ENCODE results near the gene FAM168A. TPM values are rescaled to one million over a fixed set of nuclear protein-coding genes. Genes with fewer than 3 reads are reported as not detected.

The FAM168A gene
- total and polyA plus RNA-seq, 2 donors (not counting 1 experiment from before 2014, with no cell fraction given) = 16.3 to 23.8 TPM

- Histone ChIP-seq H3K4me2 (ENCODE audit: extremely low read depth, insufficient read depth, low read length) (no peak overlapping the region), H2AFZ (ENCODE audit: low read length) (no peak overlapping the region), H3K4me3 (replicated peaks in 1 of 4; ENCODE audit: control extremely low read depth in 1 of 4, insufficient read depth in 1 of 4, low read depth in 3 of 4, low read length in 4 of 4) (no peak overlapping the region), H3K36me3 (ENCODE audit: control insufficient read depth, insufficient read depth, low read length) (no peaks in the 10 kb centered on the region), H3K9ac (ENCODE audit: insufficient read depth, low read length) (no peak overlapping the region), H3K27ac (ENCODE audit: insufficient read depth, low read length) (no peak overlapping the region), H3K27me3 (ENCODE audit: control insufficient read depth, insufficient read depth, low read length) (no peaks in the 10 kb centered on the region), H3K4me1 (ENCODE audit: control insufficient read depth, extremely low read depth, insufficient read depth, low read length) (no peaks in the 10 kb centered on the region), H3K9me3 (ENCODE audit: control insufficient read depth, insufficient read depth, low read depth, low read length) (no peaks in the 10 kb centered on the region), H4K20me1 (ENCODE audit: control insufficient read depth, extremely low read depth, insufficient read depth, low read length) (no peaks in the 10 kb centered on the region), H3K79me2 (ENCODE audit: control insufficient read depth, insufficient read depth, low read length) (no peaks in the 10 kb centered on the region)
- TF ChIP-seq CTCF (conservative IDR thresholded peaks at IDR 0.05 in 1 of 2, IDR thresholded peaks at IDR 0.05 in 1 of 2; ENCODE audit: low read depth in 1 of 2, low read length in 2 of 2) (no peak), EZH2 (IDR thresholded peaks at IDR 0.05; ENCODE audit: low read length, missing control alignments) (no peak)
- DNase-seq (ENCODE audit: low read depth in 2 of 2) = no peak
Observed at GRCh38 chr11:73516080-73516479, 81.8 kb downstream of the FAM168A start.

GRCh38 chr11:73513707-73514106 lies 84.2 kb downstream of the FAM168A start:
- DNase-seq (ENCODE audit: low read depth in 2 of 2) = no peak
- no peak overlapping the region for H3K4me2 ChIP-seq (ENCODE audit: extremely low read depth, insufficient read depth, low read length)
- no peaks in the 10 kb centered on the region for H3K4me1 ChIP-seq (ENCODE audit: control insufficient read depth, extremely low read depth, insufficient read depth, low read length)
- no peak overlapping the region for H2AFZ ChIP-seq (ENCODE audit: low read length)
- H3K9me3 ChIP-seq (ENCODE audit: control insufficient read depth, insufficient read depth, low read depth, low read length) = no peaks in the 10 kb centered on the region
- H3K36me3 ChIP-seq (ENCODE audit: control insufficient read depth, insufficient read depth, low read length) = no peaks in the 10 kb centered on the region
- H3K27me3 ChIP-seq (ENCODE audit: control insufficient read depth, insufficient read depth, low read length) = no peaks in the 10 kb centered on the region
- TF ChIP-seq EZH2 (IDR thresholded peaks at IDR 0.05; ENCODE audit: low read length, missing control alignments) = no peak
- no peak for TF ChIP-seq CTCF (conservative IDR thresholded peaks at IDR 0.05 in 1 of 2, IDR thresholded peaks at IDR 0.05 in 1 of 2; ENCODE audit: low read depth in 1 of 2, low read length in 2 of 2)
- H3K27ac ChIP-seq (ENCODE audit: insufficient read depth, low read length) = no peak overlapping the region
- no peaks in the 10 kb centered on the region for H4K20me1 ChIP-seq (ENCODE audit: control insufficient read depth, extremely low read depth, insufficient read depth, low read length)
- H3K9ac ChIP-seq (ENCODE audit: insufficient read depth, low read length) = no peak overlapping the region
- no peak overlapping the region for H3K4me3 ChIP-seq (replicated peaks in 1 of 4; ENCODE audit: control extremely low read depth in 1 of 4, insufficient read depth in 1 of 4, low read depth in 3 of 4, low read length in 4 of 4)
- no peaks in the 10 kb centered on the region for H3K79me2 ChIP-seq (ENCODE audit: control insufficient read depth, insufficient read depth, low read length)

GRCh38 chr11:73510877-73511276 lies 87.0 kb downstream of the FAM168A start:
- H2AFZ ChIP-seq (ENCODE audit: low read length) = no peak overlapping the region
- no peak for DNase-seq (ENCODE audit: low read depth in 2 of 2)
- H3K27me3 ChIP-seq (ENCODE audit: control insufficient read depth, insufficient read depth, low read length) = no peaks in the 10 kb centered on the region
- H3K36me3 ChIP-seq (ENCODE audit: control insufficient read depth, insufficient read depth, low read length) = no peaks in the 10 kb centered on the region
- peaks cover 2% of the 10 kb centered on the region for H3K4me1 ChIP-seq (ENCODE audit: control insufficient read depth, extremely low read depth, insufficient read depth, low read length)
- TF ChIP-seq CTCF (conservative IDR thresholded peaks at IDR 0.05 in 1 of 2, IDR thresholded peaks at IDR 0.05 in 1 of 2; ENCODE audit: low read depth in 1 of 2, low read length in 2 of 2) (no peak), EZH2 (IDR thresholded peaks at IDR 0.05; ENCODE audit: low read length, missing control alignments) (no peak)
- H3K4me2 ChIP-seq (ENCODE audit: extremely low read depth, insufficient read depth, low read length) = no peak overlapping the region
- no peaks in the 10 kb centered on the region for H3K9me3 ChIP-seq (ENCODE audit: control insufficient read depth, insufficient read depth, low read depth, low read length)
- H3K79me2 ChIP-seq (ENCODE audit: control insufficient read depth, insufficient read depth, low read length) = no peaks in the 10 kb centered on the region
- H4K20me1 ChIP-seq (ENCODE audit: control insufficient read depth, extremely low read depth, insufficient read depth, low read length) = no peaks in the 10 kb centered on the region
- H3K9ac ChIP-seq (ENCODE audit: insufficient read depth, low read length) = no peak overlapping the region
- H3K27ac ChIP-seq (ENCODE audit: insufficient read depth, low read length) = no peak overlapping the region
- H3K4me3 ChIP-seq (replicated peaks in 1 of 4; ENCODE audit: control extremely low read depth in 1 of 4, insufficient read depth in 1 of 4, low read depth in 3 of 4, low read length in 4 of 4) = no peak overlapping the region
